AG09319 (cell line): ENCODE data around the gene ADAMTS4.

Experiments used
- DNase-seq: peaks from one replicate; pipeline ENCODE4 v3.0.0-alpha.2; 2010; ENCODE audit warnings: low read depth; ENCODE audit errors: extremely low read depth
- CTCF ChIP-seq: IDR thresholded peaks from 2 replicates; pipeline ENCODE4 v1.5.1; 2011; ENCODE audit warnings: low read depth, mild to moderate bottlenecking, inconsistent platforms, low read length, moderate library complexity

Gene ADAMTS4

DNA sequence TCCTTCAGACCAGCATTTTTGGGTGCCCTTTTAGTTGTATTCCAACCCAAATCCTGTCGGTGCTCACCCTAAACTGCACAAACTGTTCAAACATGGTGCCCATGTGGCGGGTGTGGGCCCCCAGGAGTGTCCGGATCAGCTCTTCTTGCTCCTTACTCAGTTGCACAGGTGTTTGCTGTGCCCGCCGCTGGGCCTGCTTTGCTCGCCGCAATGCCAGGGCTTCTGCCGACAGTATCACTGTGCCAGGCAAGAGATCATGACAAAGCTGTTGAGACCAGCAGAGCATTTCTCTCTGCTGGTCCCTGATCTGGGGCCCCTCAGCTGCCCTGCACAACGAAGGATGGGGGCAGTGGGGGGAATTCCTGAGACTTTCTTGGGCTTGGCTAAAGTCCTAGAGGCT is 34.2 kb upstream of the ADAMTS4 start:
- DNase-seq: no peak

DNA sequence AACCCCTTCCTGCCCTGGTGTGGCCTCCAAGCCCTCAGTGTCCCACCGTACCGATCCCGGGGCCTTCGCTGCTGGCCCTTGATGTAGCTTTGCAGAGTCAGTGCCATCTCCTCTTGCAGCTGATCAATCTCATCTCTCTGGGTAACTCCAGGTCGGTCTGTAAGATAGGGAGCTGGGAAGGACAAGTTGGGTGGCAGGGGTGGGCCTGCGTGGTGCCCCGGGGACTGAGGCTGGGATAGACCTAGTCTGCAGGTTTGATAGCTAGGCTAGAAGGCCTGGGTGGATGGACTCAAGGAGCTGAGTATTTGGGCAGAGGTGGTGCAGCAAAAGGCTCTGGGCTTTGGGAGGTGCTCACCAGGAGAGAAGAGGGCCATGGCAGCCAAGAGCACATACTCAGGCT is 31.9 kb upstream of the ADAMTS4 start:
- no peak for TF ChIP-seq CTCF
- DNase-seq: no peak

More for the DNA sequence above, 34.2 kb upstream of the ADAMTS4 start:
- TF ChIP-seq CTCF: no peak

DNA sequence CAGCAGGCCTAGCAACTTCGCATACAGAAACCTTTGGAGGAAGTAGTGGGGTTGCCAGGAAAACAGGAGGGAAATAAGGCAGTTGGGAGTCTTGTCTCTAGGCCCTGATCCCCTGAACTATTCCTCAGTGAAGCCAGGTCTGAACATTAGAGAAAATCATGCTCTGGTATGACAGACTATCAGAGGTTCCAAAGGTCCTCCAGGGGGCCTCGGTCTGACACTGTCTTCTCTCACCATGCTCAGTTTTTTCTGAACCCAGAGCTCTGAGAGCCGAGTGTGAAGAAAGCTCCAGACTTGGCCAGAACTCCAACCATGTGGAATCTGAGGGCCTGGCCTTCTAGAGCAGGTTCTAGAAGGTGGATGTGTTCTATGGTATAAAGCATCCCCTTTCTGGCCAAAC is 31.0 kb upstream of the ADAMTS4 start:
- TF ChIP-seq CTCF: no peak
- no peak for DNase-seq

- no peak for TF ChIP-seq CTCF
Measured at GRCh38 chr1:161228032-161228431, 29.2 kb upstream of the ADAMTS4 start.

DNA sequence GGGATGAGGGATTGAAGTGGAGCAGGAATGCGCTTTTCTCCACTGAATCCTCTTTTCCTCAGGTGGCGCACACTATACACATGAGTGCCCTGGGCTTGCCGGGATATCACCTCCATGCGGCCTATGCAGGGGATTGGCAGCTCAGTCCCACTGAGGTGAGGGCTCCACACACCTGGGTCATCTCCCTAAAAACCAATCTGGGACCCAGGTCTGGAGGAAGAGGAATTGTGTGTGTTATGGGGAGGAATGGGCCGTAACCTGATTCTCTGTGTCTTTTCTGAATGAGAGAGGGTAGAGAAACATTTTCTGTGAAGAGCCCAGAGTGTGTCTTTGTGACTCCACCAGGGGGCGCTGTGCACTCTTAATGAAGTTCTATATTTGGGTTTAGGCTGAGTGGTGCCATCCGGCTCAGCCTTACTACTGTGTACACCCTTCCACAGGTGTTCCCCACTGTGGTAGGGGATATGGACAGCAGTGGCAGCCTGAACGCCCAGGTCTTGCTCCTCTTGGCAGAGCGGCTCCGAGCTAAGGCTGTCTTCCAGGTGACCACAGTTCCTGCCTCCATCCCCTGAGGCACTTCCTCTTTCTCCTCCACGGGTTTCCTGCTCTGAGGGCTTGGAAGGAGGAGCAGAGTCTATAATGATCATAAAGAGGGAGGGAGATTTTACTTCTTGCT is 28.5 kb upstream of the ADAMTS4 start:
- DNase-seq: peak; percentile 52
- peak; percentile 77 for TF ChIP-seq CTCF

More at GRCh38 chr1:161228032-161228431, 29.2 kb upstream of the ADAMTS4 start:
- DNase-seq: no peak

DNA sequence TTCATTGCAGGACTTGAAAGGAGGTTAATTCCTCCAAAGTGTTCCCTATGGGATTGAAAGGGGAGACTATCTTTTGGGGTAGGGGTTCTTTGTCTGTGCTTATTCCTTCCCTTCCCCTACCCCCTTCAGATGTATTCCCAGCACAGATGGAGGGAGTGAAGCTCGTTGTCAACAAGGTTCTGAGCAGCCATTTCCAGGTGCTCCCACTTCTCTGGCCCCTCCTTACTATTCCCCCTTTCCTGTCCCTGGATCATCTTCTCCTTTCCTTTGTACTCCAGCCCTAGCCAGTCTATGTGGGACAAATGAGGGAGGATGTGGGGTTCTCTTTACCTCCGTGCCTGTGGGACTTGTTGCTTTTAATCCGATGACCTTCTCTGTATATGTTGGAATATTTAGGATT is 27.9 kb upstream of the ADAMTS4 start:
- TF ChIP-seq CTCF: no peak
- no peak for DNase-seq

DNA sequence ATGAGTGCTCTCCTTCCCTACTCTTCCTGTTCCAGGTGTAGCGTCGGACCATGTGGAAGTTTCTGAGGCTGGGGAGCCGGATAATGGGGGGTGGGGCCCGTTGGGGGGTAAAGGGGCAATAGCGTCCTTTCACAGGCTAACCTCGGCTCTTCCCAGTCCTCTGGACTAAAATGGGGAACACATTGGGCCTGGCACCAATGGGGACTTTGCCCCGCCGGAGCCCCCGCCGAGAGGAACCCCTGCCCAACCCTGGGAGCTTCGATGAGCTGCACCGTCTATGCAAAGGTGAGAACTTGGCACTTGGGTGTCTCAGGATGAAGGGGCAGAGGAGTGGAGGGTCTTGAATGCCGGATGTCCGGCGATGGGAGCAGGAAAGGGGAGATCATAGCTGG is 27.5 kb upstream of the ADAMTS4 start:
- no peak for TF ChIP-seq CTCF
- DNase-seq: no peak
